Measurements from ENCODE around the gene SH3YL1. TPM values are rescaled to one million over a fixed set of nuclear protein-coding genes. Genes with fewer than 3 reads are reported as not detected.

SH3YL1 gene
- total RNA-seq, 4 donors from 2014 or later: 23.9 to 41.9 (median 32.0) TPM

DNA sequence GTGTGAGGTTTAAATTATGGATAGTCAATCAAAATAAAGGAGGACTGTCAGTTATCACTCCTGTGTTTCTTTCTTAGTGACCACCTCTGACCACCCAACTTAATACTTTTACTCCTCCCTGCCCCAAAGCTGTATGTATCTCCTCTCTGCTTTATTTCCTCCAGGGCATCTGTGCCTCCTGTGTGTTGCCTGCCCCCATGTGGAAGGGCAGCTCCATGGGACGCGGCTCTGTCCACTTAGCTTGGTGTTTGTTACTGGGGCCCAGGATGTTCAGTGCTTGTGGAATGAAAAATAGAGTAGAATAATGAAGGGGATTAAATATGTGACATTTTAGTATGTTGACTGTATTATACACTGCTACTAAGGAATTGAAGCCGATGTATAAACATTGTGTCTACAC lies 10.7 kb upstream of the SH3YL1 start:
- ATAC-seq (ENCODE audit: low FRiP score) (no peak), DNase-seq (ENCODE audit: low spot score) (no peak)
- TF ChIP-seq, protein P1, sequence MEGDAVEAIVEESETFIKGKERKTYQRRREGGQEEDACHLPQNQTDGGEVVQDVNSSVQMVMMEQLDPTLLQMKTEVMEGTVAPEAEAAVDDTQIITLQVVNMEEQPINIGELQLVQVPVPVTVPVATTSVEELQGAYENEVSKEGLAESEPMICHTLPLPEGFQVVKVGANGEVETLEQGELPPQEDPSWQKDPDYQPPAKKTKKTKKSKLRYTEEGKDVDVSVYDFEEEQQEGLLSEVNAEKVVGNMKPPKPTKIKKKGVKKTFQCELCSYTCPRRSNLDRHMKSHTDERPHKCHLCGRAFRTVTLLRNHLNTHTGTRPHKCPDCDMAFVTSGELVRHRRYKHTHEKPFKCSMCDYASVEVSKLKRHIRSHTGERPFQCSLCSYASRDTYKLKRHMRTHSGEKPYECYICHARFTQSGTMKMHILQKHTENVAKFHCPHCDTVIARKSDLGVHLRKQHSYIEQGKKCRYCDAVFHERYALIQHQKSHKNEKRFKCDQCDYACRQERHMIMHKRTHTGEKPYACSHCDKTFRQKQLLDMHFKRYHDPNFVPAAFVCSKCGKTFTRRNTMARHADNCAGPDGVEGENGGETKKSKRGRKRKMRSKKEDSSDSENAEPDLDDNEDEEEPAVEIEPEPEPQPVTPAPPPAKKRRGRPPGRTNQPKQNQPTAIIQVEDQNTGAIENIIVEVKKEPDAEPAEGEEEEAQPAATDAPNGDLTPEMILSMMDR (IDR thresholded peaks at IDR 0.05): no peak

DNA sequence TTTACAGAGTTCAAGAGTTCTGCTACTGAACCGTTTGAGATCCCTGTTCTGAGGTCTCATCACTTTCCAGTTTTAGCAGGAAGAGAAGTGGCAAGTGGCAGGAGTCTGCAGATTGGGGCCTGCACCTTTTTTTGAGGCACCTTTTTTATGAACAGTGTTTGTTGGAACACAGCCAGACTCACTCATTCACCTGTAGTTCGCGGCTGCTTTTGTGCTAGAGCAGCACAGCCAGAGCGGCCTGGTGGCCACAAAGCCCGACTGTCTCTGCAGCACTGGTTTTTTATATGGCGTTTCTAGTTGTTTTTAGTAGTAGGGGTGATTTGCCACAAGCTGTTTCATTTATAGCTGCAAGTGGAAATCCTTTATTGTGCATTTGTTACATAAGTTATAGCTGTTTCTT lies 9.5 kb upstream of the SH3YL1 start:
- no peak for ATAC-seq (ENCODE audit: low FRiP score)
- no peak for DNase-seq (ENCODE audit: low spot score)
- TF ChIP-seq, protein P1 (IDR thresholded peaks at IDR 0.05): no peak

DNA sequence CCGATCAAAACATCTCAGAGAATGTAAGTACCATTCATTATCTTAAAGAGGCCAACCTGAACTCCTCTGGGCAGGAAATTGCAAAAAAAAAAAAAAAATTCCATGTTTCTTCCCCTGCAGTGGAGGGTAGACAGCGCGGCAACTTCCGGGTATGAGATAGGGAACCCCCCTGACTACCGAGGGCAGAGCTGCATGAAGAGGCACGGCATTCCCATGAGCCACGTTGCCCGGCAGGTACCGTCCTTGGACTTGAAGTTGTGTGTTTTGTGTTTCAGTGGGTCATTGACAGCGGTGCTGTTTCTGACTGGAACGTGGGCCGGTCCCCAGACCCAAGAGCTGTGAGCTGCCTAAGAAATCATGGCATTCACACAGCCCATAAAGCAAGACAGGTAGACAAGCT lies 8.1 kb upstream of the SH3YL1 start:
- DNase-seq (ENCODE audit: low spot score): no peak
- ATAC-seq (ENCODE audit: low FRiP score): no peak
- TF ChIP-seq, protein P1 (IDR thresholded peaks at IDR 0.05): no peak

DNA sequence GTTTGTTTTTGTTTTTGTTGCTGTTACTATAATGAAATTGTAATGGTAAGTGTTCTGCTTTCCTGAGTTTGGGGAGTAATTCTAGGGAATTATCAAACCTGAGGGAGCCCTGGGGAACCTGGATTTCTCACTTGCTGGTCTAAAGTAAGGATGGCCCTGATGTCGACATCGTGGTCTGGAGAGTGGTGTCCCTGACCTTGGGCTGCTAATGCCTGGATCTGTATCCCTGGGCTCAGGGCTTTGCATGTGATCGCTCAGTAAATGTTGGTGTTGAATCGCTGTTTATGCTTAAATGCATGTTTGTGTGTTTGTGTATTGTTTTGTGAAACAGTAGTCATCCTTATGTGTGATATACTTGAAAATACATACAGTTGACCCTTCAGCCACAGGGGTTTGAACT lies 7.0 kb upstream of the SH3YL1 start:
- TF ChIP-seq, protein P1 (IDR thresholded peaks at IDR 0.05): no peak
- no peak for DNase-seq (ENCODE audit: low spot score)
- no peak for ATAC-seq (ENCODE audit: low FRiP score)

DNA sequence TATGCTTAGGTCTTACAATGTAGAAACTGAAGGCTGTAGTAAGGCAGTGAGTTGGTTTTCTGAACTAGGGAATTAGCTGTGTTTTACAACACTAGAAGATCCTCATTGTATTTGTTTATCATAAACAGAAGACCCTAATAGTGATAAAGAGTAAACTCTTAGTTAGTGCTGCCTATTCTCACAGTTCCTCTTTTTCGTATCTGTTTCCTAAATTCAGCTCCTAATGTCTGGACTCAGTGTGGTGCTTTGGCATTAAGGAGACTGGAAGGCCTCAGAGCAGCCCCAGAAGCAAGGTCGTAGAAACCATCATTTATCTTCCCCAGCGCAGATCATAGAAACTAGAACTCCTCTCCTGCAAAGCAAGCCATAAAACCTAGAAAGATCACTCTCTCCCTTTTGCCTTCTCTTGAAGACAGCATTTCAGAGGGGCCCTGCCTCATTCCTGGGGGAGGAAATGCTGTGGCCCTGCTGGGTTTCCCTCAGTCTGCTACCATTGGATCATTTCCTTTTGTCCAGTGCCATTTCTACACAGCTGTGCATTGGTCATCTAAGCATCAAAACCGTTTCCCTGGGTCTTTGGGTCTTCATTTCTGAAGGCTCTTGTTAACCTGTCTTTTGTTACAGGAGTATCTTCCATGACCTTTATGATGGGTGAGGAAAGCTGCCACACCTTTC lies 5.7 kb upstream of the SH3YL1 start:
- TF ChIP-seq, protein P1 (IDR thresholded peaks at IDR 0.05): no peak
- ATAC-seq (ENCODE audit: low FRiP score): no peak
- DNase-seq (ENCODE audit: low spot score): no peak

DNA sequence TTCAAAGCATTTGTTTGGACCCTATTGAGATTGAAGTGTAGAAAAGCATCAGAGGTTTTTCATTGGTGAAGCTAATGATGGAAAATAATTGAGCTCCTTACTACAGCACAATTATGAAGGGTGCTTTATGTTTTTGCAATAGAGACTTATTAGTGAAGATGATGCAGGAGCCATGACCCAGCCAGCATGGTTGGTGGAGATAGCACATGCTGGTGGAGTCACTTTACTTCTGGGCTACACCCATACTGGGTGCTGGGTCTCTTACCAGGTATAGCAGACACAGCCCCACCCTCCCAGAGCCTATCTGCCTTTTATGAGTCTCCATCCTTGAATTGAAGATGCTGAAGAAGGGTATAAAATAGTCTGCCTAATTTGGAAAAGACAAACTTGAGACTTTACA lies 4.5 kb upstream of the SH3YL1 start:
- no peak for ATAC-seq (ENCODE audit: low FRiP score)
- DNase-seq (ENCODE audit: low spot score): no peak
- TF ChIP-seq, protein P1 (IDR thresholded peaks at IDR 0.05): no peak

All from omental fat pad (tissue), 4 donors.